GM19240 (cell line): Measurements from ENCODE around the gene PRL.

ENCODE experiments used
- DNase-seq: peaks from one replicate; pipeline ENCODE4 v3.0.0; 2011; ENCODE audit warnings: low spot score; ENCODE audit not compliant: insufficient read length

PRL gene

DNA sequence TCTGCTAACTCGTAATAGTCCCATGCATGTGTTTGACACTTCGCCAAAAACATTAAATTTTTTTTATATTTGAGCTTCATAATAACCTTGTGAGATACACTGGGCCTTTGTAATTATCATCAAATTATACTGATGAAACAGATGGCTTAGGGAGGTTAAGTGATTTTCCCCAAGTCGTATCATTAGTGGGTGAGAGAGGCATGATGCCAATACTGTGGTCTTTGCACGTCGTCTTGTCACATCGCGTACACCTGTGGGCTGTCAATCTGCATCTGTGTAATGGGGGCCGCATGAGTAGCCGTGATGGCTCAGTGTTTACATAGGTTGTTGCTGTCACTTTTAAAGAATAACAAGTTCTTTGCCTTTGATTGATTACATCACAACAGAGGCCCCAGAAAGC, 1.7 kb downstream of the PRL start:
- DNase-seq = no peak

DNA sequence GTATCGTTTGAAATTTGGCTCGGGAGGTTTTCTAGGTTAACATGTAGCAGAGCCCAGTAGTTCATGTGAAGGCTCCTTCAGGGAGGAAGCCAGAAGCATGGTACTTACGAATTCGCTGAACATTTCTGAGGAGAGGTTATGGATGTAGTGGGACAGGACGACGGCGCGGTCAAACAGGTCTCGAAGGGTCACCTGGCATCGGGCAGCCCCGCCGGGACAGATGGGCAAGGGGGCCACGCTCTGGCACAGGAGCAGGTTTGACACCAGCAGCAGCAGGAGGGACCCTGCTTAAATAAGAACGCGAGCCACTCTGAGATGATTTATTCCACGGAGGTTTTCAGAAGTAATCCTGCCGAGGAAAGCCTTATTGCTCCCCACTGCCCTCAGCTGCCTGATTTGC, 2.5 kb downstream of the PRL start:
- no peak for DNase-seq

DNA sequence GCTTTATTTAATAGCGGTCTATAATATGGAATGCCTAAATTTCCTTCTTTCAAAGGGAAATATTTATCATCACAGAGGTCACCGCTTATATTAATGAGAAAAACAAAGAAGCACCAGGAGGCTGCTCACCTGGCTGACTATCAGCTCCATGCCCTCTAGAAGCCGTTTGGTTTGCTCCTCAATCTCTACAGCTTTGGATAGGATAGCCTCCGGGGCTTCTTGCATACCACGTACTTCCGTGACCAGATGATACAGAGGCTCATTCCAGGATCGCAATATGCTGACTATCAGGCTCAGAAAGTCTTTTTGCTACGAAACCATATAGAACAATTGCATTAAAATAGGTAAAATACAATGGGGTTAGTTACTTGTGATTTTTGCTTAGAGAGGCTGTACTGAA, 6.8 kb downstream of the PRL start:
- DNase-seq = no peak

DNA sequence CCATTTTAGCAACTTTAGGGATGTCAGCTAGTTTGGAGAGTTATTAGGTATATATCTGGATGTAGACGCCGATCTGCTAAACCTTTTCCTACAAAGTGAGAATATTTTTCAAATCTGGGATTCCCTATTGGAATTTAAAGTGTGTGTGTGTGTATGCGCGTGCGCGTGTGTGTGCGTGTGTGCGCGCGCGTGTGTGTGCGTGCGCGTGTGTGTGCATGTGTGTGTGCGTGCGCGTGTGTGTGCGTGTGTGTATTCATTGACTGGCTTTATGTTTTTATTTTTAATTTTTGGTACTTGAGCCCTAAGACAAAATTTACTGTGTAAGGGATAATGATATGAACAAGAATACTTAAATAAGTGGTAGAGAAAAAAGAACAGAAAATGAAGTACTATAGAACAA, 8.1 kb downstream of the PRL start:
- DNase-seq = no peak

DNA sequence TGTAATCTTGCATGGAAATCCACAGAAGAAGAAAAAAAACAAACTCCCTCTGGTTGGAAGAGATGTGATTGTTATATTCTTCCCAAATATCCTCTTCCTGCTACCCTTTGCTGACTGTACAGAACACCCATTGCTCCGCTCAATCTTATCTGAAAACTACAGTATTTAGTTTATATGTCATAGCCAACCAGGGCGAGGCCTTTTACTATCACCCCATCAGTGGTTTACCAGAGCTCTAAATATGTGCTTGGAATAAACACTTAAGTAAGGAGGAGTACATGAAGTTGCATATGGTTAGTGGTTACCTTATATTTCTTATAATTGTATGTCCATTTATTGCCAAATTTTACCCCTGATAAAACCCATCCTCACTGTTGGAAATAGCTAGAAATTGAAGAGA, 12.2 kb downstream of the PRL start:
- DNase-seq = no peak

DNA sequence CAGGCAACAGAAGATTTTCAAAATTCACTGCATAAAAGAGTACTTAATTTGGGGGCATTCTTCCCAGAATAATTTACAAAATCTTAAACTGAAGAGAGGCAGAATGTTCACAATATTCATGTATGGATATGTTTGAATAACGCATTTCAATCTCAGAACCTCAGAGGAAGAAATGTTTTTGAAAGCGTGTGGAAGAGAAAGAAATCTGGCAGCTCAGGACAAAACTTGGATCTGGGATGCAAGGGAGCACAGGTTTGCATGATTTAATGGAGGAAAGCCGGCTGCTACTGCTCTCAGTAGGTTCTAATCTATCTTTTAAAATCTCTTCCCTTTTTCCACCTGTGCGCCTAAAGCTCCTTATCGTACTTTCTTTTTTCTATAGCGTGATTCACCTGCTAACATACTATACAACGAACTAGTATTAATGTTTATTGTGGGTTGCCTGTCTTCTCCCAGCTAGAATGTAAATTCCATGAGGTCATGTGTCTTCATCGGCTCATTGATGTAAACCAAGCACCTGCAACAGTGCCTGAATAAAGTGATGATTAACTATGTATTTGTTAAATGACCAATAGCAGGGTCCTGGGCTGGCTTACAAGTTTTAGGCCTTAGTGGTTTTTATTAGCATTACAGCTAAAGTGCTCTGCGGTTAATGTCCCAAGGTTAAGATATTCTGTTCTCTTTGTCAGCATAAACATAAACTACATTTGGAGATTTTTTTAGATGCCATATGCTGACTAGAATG, 15.3 kb downstream of the PRL start:
- no peak for DNase-seq

DNA sequence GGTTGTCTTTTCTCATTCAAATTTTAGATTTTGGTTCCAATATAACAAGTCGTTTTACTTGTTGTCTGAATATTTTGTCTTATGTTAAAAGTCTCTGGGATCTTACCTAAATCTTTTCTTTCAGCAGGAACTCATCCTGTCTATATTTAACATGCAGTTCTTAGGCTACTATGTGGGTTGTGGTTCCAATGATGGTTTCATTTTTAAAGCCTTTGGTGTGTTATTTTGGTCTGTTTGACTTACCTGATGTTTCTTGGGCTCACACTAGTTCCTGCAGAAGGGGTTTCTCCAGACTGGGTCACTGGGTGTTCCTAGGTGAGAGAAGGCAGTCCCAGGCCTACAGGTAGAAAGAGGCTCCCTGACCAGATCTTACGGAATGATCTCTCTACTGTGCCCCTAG, 17.4 kb downstream of the PRL start:
- no peak for DNase-seq

DNA sequence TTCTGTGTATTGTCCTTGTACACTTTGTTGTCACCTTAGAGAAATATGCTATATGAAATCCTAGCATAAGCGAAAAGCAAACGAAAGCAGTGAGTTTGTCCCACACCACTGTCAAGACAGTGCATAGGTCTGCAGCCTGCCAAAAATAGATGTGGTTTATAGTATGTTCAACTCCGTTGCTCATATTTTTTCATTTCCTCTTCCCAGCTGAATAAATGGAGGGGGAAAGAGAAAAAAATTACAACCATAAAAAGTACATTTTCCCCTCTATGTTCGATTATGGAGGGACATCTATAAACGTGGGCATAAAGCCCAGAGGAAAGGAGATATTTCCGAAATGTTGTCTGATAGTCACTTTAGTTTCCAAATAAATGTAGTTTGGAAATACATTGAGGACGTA, 25.8 kb downstream of the PRL start:
- no peak for DNase-seq

DNA sequence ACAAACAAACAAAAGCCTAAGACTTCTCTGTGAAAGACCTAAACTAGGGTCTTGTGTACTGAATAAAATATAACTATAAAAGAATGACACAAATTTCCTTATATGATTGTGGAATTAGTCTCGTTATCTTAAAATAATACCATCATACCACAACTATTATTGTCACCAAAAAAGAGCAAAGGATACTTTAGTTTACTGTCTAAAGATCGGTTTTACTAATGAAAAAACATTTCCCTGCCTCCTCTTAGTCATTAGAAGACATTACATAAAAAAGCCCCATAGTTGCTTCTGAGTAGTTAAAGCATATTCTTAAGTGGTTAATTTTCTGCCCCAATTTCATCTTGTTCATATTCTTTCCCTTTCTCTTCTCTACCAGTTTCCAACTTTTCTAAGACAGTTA, 33.1 kb downstream of the PRL start:
- no peak for DNase-seq

DNA sequence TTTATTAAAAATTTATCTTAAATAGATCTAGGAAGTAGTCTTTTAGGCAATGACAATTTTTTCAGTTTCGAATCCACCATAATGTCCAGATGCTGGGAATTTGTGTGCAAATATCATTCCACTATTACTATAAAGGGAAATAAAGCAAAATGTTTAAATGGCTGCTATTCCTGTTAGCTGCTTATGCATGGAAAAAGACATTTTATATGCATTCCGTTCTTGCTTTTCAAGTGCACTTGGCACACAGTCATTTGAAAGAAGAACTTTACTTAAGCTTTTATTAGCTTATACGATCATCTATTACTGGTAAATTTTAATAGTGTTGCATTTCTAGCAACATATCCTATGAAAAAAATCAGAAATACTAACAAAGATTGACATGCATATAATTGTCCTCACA, 42.0 kb downstream of the PRL start:
- DNase-seq = no peak

DNA sequence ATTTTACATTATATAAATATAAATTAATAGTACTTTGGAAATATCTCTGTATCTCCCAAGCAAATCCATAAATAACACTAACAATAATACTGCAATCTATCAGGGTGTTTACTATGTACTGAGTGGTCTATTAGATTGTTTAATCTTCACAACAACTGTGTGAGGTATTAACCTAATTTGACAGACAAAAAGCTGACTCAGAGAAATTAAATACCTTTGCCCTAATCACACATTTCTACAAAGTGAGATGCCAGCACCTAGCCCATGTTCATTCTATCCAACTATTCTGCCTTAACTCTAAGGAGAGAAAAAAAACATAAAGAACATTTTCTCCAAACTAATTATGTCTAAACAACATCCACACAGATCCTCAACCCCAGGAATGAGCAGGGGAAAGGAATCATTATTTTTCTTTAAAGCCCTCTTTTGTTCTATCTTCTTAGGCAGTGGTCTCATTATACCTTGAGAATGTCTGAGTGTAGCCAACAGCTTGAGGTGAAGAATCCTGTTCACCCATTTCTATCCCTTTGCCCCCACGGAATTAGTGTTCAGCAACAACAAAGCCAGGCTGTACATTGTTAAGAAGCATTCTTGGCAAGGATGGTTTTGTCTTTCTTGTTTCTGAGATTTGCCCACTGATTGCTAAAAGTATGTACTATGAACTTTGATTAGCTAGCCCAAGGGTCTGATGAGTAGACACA, 42.7 kb downstream of the PRL start:
- DNase-seq = no peak

DNA sequence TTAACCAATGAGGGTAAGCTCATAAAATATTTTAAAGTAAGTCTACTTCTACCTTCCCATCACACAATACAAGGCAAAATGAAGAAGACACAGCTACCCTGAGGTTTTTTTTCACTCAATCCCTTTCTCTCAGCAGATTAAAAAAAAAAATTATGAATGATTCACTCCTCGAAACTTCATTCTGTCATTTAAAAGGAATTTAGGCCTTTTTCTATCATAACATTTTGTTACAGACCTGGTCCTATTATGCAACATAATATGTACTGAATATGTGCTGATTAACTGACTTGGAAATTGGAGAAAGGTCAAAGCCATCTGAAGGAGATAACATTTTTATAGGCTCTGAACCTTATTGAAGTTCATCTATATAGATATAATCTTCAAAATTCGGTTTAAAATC, 45.5 kb downstream of the PRL start:
- no peak for DNase-seq

DNA sequence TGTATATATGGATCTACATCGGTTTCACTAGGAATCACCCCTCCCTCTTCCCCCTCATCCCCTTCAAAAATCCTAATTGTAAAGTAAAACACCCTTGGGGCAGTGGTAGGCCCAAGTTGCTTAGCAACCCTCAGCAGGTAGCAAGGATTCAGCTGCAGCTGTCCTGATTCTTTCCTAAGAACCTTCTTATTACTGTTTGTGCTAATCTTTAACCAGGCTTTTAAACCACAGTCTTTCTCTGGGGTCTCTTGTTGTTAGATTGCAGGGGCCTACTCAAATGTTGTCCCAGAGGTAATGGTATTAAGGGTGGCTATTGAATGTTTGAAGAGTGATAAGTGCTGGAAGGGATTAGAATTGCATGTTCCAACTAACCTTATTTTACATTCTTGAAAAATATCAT, 46.4 kb downstream of the PRL start:
- DNase-seq = no peak

DNA sequence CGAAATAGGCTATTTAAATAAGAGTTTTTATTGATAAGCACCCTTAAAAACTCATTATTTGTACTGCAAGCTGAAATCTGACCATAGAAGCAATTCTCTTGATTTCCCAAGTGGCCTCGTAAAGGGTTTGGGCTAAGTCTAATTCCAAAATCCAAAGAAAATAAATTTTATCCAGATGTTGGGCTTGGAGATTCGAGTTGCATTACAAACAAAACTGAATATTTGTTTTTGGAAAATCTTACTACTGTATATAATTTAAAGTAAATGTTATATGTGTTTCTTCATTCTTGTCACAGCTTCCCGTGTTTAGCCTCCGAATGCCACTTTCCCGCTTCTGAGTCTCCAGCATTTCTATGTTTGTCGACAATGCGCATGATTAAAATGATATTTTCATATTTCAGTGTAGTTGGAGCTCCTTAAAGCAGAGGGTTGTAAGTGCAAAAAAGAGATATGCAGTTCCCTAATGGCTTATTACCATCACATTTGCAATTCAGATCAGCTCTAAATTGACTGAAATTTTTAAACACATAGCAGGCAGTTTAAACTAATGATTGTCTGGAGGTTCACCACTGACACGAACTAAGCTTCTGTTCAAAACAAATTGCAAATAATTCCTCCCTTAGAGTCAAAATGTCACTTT, 47.0 kb downstream of the PRL start:
- no peak for DNase-seq

DNA sequence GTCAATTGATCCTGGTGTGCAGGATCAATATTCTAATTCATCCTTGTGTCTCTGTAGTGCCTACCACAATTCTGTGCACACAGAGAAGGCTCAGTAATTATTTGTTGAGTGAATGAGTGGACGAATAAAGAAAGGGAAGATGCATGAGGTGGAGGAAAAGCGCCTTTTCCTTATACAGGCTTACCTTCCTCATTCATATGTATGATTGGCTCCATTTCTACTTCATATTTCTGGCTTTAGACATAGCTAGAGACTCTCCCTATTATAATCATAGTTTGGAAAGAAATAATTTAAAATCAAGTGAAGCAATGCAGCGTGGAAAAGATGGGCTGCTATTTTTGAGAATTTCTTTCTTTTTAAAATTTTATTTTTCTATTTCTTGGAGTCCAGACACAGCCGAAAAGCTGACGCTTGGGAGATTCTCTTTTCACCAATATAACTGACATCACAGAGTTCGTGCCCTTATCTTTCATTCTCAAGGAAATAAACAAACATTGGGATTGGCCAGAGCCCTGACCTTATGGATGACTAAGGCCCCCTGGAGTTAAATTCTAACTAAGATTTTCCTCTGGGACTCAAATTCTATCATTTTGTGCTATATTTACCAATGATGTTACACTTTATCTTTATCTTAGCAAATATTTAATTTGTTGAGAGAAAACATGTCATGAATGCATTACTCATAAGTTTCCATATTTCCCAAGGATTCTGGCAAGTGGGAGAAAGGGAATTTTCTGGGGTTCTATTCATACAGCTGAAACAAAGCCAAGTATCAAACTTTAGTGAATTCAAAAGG, 48.1 kb downstream of the PRL start:
- no peak for DNase-seq

DNA sequence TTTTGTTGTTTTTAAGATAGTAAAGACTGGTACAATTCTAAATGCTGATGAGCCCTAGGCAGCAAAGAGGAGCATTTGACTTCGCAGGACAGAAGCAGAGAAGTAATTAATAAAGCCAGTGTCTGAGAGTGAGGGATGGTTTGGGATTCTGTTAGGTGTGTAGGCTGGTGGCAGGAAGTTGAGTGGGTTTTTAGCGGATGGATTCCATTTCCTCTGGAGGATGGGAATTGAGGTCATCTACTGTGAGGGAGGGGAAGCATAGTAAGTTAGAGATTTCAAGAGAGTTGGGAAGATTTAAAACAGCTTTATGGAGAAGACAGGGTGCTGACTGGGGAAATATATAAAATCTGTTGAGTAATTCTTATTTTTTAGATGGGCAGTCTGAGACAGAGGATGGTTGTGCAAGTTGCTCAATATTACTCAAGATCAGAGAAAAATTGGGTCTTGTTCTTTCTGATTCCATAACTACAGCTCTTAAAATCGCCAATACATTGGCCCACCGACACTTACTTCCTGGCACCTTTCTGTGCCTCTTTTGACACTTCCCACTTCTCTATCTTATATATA, 48.8 kb downstream of the PRL start:
- DNase-seq = no peak

DNA sequence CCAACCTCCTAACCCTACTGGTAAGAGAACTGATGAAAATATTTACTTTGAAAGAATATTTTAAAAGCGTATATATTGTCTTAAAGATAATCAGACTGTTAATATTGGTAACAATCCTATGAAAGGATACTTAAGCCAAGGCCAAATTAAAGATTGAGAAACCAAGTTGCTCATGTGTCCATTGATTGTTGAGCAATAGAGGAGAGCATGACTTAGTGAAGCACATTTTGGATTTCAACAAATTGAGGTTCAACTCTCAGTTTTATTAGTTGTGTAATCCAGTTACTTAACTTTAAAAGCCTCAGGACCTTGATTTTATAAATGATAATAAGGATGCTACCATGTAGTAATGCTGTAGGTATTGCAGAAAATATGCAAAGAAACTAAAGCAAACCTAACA, 56.8 kb downstream of the PRL start:
- no peak for DNase-seq

DNA sequence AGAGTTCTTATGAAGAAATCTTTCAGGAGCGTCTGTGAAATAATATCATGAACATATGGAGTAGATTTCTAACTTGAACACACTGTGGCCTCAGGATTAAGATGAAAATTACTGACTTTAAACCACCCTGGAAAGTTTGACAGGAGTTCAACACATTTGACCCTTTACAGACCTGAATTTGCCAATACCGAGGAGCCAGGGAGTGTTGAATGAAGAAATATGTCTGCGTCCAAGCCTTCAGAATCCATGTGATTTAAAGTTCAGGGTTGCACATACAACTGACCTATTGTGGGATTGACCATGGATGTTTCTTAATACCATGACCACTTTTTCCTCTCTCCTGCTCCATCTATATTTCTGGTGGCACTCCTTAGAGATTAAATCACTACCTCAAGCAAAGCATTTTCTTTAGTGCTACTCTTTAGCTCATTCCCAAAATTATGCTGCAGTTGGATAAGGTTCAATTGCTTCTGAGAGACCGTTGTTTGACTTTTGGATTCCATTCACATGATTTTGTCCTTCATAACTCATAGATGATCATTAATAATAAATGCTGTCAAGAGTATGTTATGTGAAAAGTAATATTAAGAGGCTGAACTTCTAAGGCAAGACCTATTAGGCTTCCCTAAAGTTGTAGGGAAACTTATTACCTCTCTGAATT, 57.4 kb downstream of the PRL start:
- DNase-seq = no peak

DNA sequence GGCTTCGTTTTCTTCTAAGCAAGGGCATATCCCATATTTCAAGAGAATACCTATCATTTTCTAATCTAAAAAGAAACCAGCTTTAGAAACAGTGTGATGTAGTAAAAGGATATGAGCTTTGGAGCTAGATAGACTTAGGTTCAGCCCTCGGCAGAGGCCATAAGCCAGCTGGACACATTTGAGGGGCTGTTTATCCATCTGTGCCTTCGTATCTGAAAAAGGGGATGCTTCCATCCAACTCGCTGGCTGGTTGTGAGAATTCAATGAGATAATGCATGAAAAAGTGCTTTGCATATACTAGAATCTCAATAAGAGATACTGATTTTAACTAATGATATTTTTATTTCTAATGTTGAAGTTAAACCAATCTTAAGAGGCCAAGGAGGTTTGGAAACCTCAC, 58.0 kb downstream of the PRL start:
- DNase-seq = no peak

DNA sequence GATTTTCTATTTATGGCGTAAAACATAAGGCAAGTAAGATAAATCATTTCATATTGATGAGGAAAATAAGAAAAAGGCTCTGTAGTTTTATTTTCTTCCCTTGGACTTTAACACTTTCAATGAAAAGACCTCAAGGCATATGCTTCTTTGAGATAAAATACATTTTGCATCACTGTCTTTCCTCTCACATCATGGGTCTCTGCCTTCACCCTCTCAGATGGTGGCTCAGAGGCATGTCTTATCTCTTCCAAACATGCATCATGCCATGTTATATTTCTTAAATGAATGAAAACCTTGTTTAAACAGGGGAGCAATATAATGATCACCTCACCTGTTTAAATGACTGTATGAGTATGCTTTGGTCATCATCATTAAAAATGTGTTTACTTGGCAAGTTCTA, 59.3 kb downstream of the PRL start:
- no peak for DNase-seq
